Measurements from ENCODE around the gene PNMT.

The PNMT gene

GRCh38 chr17:39717660-39718059, 49.4 kb downstream of the PNMT start:
- ChIA-PET CTCF (interaction anchor here (2.2 kb wide), 1 partner anchor 96 kb away, joined by 8 read pairs; no protein-coding TSS in a partner anchor), POLR2A (interaction anchor here (1.5 kb wide), 1 partner anchor 18 kb away, joined by 5 read pairs; the partner anchor contains the start of gene ERBB2)
- Histone ChIP-seq H3K36me3 (ENCODE audit: control insufficient read depth in 2 of 2, insufficient read depth in 1 of 2, low read length in 2 of 2) (peaks cover 14 to 67% of the 10 kb centered on the region in 2 experiments; a peak in 2 of 3 replicates), H3K9me3 (ENCODE audit: control insufficient read depth, insufficient read depth, low read depth, low read length) (no peaks in the 10 kb centered on the region), H3K4me1 (ENCODE audit: control insufficient read depth, insufficient read depth, low read length) (no peaks in the 10 kb centered on the region), H3K4me3 (ENCODE audit: low read depth, low read length) (no peak overlapping the region), H3K27ac (ENCODE audit: extremely low read depth, low read depth, low read length) (no peak overlapping the region)
- TF ChIP-seq ZSCAN5A (tag by site-specific recombination; IDR thresholded peaks at IDR 0.05) (no peak), TCF7L2 (IDR thresholded peaks at IDR 0.05; ENCODE audit: borderline replicate concordance, low read depth, low read length) (no peak), ZNF585B (tag by site-specific recombination; IDR thresholded peaks at IDR 0.05) (no peak), ZNF10 (tag by site-specific recombination; IDR thresholded peaks at IDR 0.05) (no peak), ZNF623 (tag by site-specific recombination; IDR thresholded peaks at IDR 0.05) (no peak), ZNF561 (tag by site-specific recombination; IDR thresholded peaks at IDR 0.05; ENCODE audit: borderline replicate concordance) (no peak), ZNF133 (tag by site-specific recombination; IDR thresholded peaks at IDR 0.05) (no peak), SCRT1 (tag by site-specific recombination; IDR thresholded peaks at IDR 0.05; ENCODE audit: borderline replicate concordance) (no peak), ZNF155 (tag by site-specific recombination; IDR thresholded peaks at IDR 0.05) (no peak), SALL2 (tag by site-specific recombination; IDR thresholded peaks at IDR 0.05; ENCODE audit: borderline replicate concordance) (no peak), ZNF274 (IDR thresholded peaks at IDR 0.05; ENCODE audit: low read length) (no peak), ZNF274 (tag by site-specific recombination; IDR thresholded peaks at IDR 0.05; ENCODE audit: borderline replicate concordance) (no peak), ZNF654 (tag by site-specific recombination; IDR thresholded peaks at IDR 0.05; ENCODE audit: low read depth) (no peak), BCL6B (tag by site-specific recombination; IDR thresholded peaks at IDR 0.05) (no peak), KLF7 (tag by site-specific recombination; IDR thresholded peaks at IDR 0.05; ENCODE audit: borderline replicate concordance) (no peak)
- TF ChIP-seq, protein P1, sequence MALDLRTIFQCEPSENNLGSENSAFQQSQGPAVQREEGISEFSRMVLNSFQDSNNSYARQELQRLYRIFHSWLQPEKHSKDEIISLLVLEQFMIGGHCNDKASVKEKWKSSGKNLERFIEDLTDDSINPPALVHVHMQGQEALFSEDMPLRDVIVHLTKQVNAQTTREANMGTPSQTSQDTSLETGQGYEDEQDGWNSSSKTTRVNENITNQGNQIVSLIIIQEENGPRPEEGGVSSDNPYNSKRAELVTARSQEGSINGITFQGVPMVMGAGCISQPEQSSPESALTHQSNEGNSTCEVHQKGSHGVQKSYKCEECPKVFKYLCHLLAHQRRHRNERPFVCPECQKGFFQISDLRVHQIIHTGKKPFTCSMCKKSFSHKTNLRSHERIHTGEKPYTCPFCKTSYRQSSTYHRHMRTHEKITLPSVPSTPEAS (tag by site-specific recombination; IDR thresholded peaks at IDR 0.05) = no peak
- TF ChIP-seq, protein P2, sequence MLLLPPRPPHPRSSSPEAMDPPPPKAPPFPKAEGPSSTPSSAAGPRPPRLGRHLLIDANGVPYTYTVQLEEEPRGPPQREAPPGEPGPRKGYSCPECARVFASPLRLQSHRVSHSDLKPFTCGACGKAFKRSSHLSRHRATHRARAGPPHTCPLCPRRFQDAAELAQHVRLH (tag by site-specific recombination; IDR thresholded peaks at IDR 0.05) = no peak
- TF ChIP-seq, protein P3, sequence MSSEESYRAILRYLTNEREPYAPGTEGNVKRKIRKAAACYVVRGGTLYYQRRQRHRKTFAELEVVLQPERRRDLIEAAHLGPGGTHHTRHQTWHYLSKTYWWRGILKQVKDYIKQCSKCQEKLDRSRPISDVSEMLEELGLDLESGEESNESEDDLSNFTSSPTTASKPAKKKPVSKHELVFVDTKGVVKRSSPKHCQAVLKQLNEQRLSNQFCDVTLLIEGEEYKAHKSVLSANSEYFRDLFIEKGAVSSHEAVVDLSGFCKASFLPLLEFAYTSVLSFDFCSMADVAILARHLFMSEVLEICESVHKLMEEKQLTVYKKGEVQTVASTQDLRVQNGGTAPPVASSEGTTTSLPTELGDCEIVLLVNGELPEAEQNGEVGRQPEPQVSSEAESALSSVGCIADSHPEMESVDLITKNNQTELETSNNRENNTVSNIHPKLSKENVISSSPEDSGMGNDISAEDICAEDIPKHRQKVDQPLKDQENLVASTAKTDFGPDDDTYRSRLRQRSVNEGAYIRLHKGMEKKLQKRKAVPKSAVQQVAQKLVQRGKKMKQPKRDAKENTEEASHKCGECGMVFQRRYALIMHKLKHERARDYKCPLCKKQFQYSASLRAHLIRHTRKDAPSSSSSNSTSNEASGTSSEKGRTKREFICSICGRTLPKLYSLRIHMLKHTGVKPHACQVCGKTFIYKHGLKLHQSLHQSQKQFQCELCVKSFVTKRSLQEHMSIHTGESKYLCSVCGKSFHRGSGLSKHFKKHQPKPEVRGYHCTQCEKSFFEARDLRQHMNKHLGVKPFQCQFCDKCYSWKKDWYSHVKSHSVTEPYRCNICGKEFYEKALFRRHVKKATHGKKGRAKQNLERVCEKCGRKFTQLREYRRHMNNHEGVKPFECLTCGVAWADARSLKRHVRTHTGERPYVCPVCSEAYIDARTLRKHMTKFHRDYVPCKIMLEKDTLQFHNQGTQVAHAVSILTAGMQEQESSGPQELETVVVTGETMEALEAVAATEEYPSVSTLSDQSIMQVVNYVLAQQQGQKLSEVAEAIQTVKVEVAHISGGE (tag by site-specific recombination; conservative IDR thresholded peaks at IDR 0.05; ENCODE audit: low read depth) = no peak
- TF ChIP-seq, protein P4, sequence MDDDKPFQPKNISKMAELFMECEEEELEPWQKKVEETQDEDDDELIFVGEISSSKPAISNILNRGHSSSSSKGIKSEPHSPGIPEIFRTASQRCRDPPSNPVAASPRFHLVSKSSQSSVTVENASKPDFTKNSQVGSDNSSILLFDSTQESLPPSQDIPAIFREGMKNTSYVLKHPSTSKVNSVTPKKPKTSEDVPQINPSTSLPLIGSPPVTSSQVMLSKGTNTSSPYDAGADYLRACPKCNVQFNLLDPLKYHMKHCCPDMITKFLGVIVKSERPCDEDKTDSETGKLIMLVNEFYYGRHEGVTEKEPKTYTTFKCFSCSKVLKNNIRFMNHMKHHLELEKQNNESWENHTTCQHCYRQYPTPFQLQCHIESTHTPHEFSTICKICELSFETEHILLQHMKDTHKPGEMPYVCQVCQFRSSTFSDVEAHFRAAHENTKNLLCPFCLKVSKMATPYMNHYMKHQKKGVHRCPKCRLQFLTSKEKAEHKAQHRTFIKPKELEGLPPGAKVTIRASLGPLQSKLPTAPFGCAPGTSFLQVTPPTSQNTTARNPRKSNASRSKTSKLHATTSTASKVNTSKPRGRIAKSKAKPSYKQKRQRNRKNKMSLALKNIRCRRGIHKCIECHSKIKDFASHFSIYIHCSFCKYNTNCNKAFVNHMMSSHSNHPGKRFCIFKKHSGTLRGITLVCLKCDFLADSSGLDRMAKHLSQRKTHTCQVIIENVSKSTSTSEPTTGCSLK (tag by site-specific recombination; IDR thresholded peaks at IDR 0.05) = no peak
- TF ChIP-seq, protein P5, sequence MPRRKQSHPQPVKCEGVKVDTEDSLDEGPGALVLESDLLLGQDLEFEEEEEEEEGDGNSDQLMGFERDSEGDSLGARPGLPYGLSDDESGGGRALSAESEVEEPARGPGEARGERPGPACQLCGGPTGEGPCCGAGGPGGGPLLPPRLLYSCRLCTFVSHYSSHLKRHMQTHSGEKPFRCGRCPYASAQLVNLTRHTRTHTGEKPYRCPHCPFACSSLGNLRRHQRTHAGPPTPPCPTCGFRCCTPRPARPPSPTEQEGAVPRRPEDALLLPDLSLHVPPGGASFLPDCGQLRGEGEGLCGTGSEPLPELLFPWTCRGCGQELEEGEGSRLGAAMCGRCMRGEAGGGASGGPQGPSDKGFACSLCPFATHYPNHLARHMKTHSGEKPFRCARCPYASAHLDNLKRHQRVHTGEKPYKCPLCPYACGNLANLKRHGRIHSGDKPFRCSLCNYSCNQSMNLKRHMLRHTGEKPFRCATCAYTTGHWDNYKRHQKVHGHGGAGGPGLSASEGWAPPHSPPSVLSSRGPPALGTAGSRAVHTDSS (tag by site-specific recombination; IDR thresholded peaks at IDR 0.05) = no peak
- TF ChIP-seq, protein P6, sequence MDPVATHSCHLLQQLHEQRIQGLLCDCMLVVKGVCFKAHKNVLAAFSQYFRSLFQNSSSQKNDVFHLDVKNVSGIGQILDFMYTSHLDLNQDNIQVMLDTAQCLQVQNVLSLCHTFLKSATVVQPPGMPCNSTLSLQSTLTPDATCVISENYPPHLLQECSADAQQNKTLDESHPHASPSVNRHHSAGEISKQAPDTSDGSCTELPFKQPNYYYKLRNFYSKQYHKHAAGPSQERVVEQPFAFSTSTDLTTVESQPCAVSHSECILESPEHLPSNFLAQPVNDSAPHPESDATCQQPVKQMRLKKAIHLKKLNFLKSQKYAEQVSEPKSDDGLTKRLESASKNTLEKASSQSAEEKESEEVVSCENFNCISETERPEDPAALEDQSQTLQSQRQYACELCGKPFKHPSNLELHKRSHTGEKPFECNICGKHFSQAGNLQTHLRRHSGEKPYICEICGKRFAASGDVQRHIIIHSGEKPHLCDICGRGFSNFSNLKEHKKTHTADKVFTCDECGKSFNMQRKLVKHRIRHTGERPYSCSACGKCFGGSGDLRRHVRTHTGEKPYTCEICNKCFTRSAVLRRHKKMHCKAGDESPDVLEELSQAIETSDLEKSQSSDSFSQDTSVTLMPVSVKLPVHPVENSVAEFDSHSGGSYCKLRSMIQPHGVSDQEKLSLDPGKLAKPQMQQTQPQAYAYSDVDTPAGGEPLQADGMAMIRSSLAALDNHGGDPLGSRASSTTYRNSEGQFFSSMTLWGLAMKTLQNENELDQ (tag by site-specific recombination; IDR thresholded peaks at IDR 0.05; ENCODE audit: low read depth) = no peak
